ENCODE measurements around the gene MCTP1.

DNA sequence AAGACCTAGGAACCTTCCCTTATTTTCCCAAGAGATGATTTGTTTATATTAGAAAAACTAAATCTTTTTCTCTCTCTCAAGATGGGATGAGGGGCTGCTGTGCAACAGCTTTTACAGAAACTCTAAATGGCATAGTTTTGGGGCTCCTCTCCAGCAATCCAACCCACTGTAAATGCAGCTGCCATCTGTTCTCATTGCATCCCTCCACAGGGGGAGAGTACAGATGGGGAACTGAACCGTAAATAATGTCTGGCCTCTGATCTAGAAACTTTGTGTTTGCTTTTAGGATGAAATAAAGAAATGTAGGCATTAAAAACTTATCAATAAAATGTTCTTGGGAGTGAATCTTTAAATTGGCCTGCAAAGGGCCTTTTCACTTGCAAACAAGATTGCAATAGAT, 291.4 kb downstream of the MCTP1 start:
- TF ChIP-seq CHD2 (IDR thresholded peaks at IDR 0.05; ENCODE audit: low read length) (no peak), CTCF (IDR thresholded peaks at IDR 0.05; ENCODE audit: control extremely low read depth in 1 of 3, insufficient read depth in 1 of 3, low read depth in 1 of 3, low read length in 3 of 3) (no peak)

Measured in H1 (cell line).